ENCODE measurements around the gene C19orf85. TPM values are rescaled to one million over a fixed set of nuclear protein-coding genes. Genes with fewer than 3 reads are reported as not detected.

C19orf85 gene
- total and polyA plus RNA-seq, 10 of the 15 experiments (the other 5 are each of a cell fraction or from before 2014, with no cell fraction given), result not detected

- FAIRE-seq (no peak), DNase-seq (ENCODE audit: low read depth, low spot score) (no peak), ATAC-seq (no peak)
- H3K27ac ChIP-seq (ENCODE audit: control insufficient read depth, insufficient read depth), result no peak overlapping the region
- H3K4me2 ChIP-seq (ENCODE audit: control insufficient read depth, insufficient read depth), result no peak overlapping the region
- no peak overlapping the region for H3K9ac ChIP-seq (ENCODE audit: control insufficient read depth, insufficient read depth, low read length)
- H3K9me3 ChIP-seq (replicated peaks; ENCODE audit: control insufficient read depth, insufficient read depth, low read length), result no peaks in the 10 kb centered on the region
- no peaks in the 10 kb centered on the region for H3K79me2 ChIP-seq (ENCODE audit: control insufficient read depth, insufficient read depth, low read length)
- intact Hi-C loops (cut with micrococcal nuclease; ENCODE audit: unreplicated experiment) (loop anchor here (1.0 kb wide), 1 partner anchor 37 kb away; no protein-coding TSS in a partner anchor), in situ Hi-C loops (cut with MboI) (no loop called here)
- no peak overlapping the region for H3K4me3 ChIP-seq
- no peak overlapping the region for H2AFZ ChIP-seq (ENCODE audit: control insufficient read depth, low read depth, low read length)
- ChIA-PET POLR2A (no interaction called here), RAD21 (ENCODE audit: unreplicated experiment) (interaction anchor here (1.5 to 1.7 kb wide), 4 partner anchors 28 to 387 kb away, joined by 6 to 21 read pairs (median 7); partner anchors contain the start of genes PPP1R12C, ZNF628 and ZNF784), CTCF (interaction anchor here (0.7 to 3.7 kb wide), 20 partner anchors 10 to 364 kb away, joined by 3 to 88 read pairs (median 16); partner anchors contain the start of genes ISOC2, NAT14, SSC5D and ZNF628), SMC1A (ENCODE audit: uncharacterized antibody, unreplicated experiment) (interaction anchor here (0.7 to 2.4 kb wide), 6 partner anchors 9 to 121 kb away, joined by 3 to 19 read pairs (median 5); partner anchors contain the start of gene ZNF628)
- no peaks in the 10 kb centered on the region for H4K20me1 ChIP-seq (ENCODE audit: control insufficient read depth, insufficient read depth)
- BruUV-seq (replicated peaks), result no TSS peak
- 48% methylated on average over 11 of the region's 11 CpGs for WGBS (ENCODE audit: insufficient coverage, insufficient replicate concordance, low lambda C conversion rate, missing lambda C conversion rate)
- H3K27me3 ChIP-seq (replicated peaks in 1 of 2; ENCODE audit: control insufficient read depth in 2 of 2, insufficient read depth in 2 of 2, low read length in 1 of 2), result no peaks in the 10 kb centered on the region
- no peaks in the 10 kb centered on the region for H3K36me3 ChIP-seq (ENCODE audit: control insufficient read depth in 2 of 2, insufficient read depth in 2 of 2, low read length in 1 of 2)
- H3K4me1 ChIP-seq (ENCODE audit: control insufficient read depth, insufficient read depth, low read length), result peaks cover 5% of the 10 kb centered on the region
- TF ChIP-seq GABPA (IDR thresholded peaks at IDR 0.05; ENCODE audit: low read depth) (no peak), CHD4 (IDR thresholded peaks at IDR 0.05) (no peak), ZNF622 (IDR thresholded peaks at IDR 0.05) (no peak), NFIC (IDR thresholded peaks at IDR 0.05; ENCODE audit: low read depth, low read length) (no peak), IRF4 (IDR thresholded peaks at IDR 0.05; ENCODE audit: low read depth, low read length) (no peak)
- TF ChIP-seq, protein P1, sequence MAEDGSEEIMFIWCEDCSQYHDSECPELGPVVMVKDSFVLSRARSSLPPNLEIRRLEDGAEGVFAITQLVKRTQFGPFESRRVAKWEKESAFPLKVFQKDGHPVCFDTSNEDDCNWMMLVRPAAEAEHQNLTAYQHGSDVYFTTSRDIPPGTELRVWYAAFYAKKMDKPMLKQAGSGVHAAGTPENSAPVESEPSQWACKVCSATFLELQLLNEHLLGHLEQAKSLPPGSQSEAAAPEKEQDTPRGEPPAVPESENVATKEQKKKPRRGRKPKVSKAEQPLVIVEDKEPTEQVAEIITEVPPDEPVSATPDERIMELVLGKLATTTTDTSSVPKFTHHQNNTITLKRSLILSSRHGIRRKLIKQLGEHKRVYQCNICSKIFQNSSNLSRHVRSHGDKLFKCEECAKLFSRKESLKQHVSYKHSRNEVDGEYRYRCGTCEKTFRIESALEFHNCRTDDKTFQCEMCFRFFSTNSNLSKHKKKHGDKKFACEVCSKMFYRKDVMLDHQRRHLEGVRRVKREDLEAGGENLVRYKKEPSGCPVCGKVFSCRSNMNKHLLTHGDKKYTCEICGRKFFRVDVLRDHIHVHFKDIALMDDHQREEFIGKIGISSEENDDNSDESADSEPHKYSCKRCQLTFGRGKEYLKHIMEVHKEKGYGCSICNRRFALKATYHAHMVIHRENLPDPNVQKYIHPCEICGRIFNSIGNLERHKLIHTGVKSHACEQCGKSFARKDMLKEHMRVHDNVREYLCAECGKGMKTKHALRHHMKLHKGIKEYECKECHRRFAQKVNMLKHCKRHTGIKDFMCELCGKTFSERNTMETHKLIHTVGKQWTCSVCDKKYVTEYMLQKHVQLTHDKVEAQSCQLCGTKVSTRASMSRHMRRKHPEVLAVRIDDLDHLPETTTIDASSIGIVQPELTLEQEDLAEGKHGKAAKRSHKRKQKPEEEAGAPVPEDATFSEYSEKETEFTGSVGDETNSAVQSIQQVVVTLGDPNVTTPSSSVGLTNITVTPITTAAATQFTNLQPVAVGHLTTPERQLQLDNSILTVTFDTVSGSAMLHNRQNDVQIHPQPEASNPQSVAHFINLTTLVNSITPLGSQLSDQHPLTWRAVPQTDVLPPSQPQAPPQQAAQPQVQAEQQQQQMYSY (CRISPR knock-in tag; IDR thresholded peaks at IDR 0.05), result no peak
- TF ChIP-seq, protein P2, sequence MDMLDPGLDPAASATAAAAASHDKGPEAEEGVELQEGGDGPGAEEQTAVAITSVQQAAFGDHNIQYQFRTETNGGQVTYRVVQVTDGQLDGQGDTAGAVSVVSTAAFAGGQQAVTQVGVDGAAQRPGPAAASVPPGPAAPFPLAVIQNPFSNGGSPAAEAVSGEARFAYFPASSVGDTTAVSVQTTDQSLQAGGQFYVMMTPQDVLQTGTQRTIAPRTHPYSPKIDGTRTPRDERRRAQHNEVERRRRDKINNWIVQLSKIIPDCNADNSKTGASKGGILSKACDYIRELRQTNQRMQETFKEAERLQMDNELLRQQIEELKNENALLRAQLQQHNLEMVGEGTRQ (IDR thresholded peaks at IDR 0.05; ENCODE audit: borderline replicate concordance, low read depth, low read length), result no peak
Observed at GRCh38 chr19:55504981-55505380, 40.4 kb upstream of the C19orf85 start.

All from GM12878 (cell line).